ENCODE measurements around the gene CCDC74A.
"Not testable (repeated sequence)": the region's sequence is repeated elsewhere in the genome, so short reads cannot be mapped to it uniquely, and the experiment has no call there.

Gene CCDC74A

DNA sequence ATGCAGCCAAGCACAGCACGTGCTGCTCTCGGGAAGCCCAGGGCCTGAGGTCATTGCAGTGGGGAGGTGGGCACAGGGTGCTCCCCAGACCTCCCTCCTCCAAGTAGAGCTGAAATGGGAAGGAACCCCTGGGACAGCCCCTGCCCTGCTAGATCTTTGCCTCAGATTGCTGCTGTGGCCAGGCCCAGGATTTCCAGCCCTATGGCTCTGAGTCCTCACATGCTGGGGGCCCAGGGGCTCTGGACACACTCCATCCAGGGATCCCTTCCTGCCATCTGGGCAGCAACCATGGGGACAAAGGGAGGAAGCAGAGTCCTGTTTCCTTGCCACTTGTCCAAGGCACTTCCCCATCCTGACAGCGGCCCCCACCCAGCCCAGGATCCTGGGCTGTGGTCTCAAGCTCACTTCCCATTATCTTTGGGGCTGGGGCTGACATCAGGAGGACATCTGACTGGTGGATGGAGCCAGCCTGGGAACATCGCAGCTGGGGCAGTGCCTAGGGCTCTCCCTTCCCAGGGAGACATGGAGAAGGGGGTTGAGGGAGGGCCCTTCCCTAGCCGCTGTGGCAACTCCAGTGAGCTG, 2.3 kb downstream of the CCDC74A start:
- DNase-seq (ENCODE audit: low read depth), result not testable (repeated sequence)

DNA sequence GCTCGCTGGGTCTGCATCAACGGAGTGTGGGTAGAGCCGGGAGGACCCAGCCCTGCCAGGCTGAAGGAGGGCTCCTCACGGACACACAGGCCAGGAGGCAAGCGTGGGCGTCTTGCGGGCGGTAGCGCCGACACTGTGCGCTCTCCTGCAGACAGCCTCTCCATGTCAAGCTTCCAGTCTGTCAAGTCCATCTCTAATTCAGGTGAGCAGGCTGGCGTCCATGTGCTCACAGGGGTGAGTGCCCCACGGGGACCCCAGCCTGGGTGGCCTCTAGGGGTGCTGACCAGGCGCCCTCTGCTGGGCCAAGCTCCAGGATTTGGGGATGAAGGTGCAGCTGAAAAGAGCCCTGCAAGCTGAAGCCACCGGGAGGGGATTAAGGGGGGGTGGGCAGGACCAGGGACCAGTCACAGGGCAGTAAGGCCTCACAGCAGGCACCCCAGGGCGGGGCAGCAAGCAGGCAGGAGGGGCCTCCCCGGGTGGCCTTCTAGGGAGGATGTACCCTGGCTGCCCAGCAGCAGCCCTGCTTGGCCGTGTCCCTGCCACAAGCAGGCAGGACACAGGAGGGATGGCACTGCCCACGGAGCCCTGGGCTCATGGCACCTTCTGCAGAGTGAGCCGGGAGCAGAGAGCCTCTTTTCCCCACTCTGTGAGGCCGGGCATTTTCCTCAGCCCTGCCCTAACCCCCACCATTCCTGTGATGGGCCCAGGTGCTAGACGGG, 3.1 kb downstream of the CCDC74A start:
- DNase-seq (ENCODE audit: low read depth), result not testable (repeated sequence)

DNA sequence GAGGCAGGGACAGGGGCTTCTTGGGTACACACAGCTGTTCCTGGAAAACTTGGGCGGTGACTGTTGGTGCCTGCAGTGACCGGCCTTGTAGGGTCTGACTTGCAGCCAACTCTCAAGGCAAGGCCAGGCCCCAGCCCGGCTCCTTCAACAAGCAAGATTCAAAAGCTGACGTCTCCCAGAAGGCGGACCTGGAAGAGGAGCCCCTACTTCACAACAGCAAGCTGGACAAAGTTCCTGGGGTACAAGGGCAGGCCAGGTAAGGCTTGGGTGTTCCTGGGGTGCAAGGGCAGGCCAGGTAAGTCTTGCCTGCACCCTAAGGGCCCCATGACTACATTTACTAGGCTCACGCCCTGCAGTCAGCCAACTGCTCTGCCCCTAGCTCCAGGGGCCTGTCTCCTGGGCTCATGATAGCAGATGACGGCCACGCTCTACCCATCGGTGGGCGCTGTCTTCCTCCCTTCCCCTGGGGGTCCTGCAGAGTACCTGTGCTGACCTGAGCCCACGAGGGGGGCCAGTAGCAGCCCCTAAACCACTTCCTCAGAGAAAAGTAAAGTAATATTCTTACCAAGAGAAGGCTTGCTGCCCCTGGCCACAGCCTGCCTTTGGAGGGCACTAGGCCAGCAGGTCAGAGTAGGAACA, 4.0 kb downstream of the CCDC74A start:
- DNase-seq (ENCODE audit: low read depth), result not testable (repeated sequence)

DNA sequence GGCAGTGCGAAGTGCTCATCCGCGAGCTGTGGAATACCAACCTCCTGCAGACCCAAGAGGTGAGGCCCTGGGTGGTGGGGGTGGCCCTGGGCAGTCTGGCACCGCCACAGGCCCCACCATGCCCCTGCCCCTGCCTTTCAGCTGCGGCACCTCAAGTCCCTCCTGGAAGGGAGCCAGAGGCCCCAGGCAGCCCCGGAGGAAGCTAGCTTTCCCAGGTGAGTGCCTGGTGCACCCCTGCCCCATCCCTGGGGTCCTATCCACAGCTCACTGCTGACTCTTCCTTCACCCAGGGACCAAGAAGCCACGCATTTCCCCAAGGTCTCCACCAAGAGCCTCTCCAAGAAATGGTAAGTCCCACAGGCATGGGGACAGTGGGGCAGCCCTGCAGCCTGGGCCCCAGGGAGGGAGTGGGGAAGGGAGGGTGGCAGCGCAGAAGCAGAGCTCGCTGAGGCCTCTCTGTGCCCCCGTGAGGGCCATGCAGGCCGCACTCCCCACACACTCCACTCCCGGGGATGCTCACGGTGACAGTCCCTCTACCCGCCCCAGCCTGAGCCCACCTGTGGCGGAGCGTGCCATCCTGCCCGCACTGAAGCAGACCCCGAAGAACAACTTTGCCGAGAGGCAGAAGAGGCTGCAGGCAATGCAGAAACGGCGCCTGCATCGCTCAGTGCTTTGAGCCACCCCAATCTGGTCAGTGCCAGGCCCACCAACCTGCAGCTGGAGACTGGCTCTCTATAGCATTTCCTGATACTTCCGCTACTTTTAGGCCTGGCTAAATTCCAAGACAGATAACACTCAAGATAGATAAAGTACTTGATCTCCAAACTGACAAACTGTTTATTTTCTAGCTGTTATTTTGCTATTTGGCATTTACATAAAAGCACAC, 5.3 kb downstream of the CCDC74A start:
- DNase-seq (ENCODE audit: low read depth), result not testable (repeated sequence)

DNA sequence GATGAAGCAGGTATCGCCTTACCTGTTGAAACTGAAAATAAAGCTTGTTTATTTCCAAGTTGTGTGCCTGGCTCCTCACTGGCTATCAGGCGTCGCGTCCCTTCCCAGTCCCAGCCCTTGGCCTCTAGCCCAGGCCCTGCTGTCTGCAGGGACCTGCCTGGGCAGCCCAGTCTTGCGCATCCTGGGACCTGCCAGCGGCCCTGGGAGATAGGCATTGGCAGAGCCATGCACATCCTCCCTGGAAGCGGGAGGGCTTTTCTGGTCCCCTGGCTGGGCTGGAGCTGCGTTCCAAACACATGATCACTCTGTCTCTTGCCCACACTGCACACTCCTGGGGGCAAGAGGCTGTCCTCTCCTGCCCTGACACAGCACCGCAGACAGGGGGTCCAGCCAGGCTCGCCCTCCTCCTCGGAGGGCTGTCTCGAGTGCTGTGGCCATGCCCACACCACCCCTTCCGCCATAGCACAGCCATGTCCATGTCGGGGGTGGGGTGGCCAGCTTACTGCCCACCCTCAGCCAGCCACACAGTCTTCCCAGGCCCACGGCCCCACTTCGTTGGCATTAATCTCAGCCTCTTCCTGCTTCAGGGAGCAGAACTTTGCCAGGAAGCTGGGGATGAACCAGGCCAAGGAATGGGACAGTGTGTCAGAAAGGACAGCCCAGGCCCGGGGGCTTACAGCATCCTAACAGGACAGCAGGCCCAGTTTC, 6.1 kb downstream of the CCDC74A start:
- not testable (repeated sequence) for DNase-seq (ENCODE audit: low read depth)

DNA sequence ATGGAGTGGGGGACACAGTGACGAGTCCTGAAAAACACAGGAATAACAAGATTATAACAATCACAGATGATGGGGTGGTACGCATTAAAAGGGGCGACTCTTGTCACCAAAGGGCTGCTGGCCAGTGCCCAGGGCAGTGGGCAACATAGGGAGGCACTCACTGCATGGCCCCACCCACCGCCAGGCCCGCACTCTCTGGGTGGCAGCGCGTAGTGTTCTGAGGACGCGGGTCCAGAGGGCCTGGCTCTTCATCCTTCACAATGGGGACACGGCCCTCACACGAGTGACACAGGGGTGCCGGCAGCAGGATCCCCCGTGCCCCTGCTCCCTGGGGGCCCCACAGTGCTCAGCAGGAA, 6.6 kb downstream of the CCDC74A start:
- DNase-seq (ENCODE audit: low read depth), result not testable (repeated sequence)

DNA sequence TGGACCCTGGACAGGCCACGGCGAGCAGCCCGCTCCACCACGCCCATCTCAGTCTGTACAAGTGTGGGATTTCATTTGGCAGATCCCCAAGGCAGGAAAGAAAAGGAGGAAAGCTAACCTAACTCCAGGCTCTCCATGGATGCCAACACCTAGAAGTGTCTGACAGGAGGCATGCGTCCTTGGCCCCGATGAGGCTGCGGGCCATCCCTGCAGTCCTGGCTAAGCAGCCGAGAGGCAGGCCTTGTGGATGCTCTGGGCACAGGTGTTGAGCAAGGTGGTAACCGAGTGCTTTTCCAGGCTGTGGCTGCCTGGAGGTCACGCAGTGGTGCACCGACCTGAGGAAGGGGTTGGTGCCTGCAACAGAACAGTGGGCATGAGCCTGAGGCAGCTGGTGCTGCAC, 7.3 kb downstream of the CCDC74A start:
- not testable (repeated sequence) for DNase-seq (ENCODE audit: low read depth)

DNA sequence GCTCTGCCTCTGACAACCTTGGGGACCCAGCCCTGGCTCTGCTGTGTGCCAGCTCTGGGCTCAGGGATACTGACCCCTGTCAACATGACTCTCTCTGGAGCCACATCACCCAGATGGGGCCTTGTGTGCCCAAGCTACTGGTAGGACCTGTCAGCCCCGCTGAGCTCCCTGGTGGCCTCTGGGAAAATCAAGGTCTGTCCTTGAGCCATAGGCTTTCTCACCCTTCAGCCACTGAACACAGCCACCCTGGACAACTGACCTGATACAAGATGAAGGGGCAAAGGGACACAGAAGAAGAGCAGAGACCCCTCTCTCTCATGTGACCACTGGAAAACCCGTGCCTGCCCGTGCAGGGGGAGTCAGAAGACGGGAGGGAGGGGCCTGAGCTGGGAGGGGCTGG, 7.8 kb downstream of the CCDC74A start:
- no peak for DNase-seq (ENCODE audit: low read depth)

DNA sequence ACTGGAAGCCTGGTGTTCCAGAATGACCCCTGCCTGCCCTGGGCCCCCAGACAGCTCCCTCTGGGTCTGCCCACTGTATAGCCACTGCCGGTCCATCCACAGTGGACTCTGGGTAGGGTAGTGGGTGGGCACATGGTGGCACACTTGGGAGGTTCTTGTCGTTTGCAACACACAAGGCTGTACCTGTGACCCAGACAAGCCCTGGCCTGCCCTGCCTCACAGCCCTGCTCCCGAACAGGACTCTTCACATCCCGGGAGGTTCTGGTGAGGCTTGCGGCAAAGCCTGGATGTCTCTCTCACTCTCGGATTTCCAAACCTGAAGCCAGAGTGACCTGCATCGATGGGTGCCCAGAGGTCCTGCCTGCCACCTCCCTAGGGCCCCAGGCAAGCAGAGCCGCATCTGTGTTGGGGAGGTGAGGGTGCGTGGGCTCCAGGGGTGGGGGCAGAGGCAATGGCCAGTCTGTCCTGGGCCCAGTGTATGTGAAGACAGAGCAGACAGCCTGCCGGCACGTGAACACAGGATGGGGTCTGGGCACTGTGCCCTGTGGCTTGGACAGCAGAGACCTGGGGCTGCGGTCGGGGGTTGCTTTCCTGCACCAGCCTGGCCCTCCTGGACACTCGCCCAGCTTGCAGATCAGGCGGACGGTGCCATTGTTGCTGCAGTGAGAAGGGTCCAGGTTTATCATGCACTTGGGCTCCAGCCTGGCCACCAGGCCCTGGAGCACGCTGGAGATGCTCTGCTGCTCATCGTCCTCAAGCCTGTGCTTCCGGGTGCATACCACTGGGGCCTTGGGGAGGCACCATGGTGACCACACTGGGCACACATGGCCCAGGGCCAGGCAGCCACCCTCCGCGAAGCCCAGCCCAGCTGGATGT, 8.5 kb downstream of the CCDC74A start:
- not testable (repeated sequence) for DNase-seq (ENCODE audit: low read depth)

DNA sequence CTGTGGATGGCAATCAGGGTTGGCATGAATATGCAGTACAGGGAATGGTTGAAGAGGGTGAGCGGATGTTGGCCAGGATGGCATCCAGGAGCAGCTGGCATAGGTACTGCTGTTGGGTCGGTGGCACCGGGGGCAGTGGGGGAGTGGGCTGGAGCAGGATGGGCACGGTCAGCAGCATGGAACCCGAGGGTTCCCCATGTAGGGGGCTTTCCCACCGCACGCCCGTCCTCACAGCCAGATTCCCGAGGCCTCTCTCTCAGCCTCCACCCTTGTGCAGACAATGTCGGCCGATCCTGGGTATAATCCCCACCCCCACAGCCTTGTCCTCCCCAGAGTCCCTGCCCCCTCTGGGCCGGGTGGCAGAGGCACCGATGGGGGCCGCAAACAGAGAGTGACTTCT, 9.2 kb downstream of the CCDC74A start:
- not testable (repeated sequence) for DNase-seq (ENCODE audit: low read depth)

DNA sequence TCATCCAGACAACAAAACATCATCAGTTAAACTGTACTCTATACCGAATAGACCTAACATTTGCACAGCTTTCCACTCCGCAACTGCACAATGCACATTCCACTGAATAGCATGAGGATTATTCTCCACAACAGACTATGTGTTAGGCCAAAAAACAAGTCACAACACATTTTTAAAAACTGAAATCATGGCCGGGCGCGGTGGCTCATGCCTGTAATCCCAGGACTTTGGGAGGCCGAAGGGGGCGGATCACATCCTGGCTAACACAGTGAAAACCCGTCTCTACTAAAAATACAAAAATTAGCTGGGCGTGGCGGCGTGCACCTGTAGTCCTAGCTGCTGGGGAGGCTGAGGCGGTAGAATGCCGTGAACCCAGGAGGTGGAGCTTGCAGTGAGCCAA, 11.2 kb downstream of the CCDC74A start:
- not testable (repeated sequence) for DNase-seq (ENCODE audit: low read depth)

DNA sequence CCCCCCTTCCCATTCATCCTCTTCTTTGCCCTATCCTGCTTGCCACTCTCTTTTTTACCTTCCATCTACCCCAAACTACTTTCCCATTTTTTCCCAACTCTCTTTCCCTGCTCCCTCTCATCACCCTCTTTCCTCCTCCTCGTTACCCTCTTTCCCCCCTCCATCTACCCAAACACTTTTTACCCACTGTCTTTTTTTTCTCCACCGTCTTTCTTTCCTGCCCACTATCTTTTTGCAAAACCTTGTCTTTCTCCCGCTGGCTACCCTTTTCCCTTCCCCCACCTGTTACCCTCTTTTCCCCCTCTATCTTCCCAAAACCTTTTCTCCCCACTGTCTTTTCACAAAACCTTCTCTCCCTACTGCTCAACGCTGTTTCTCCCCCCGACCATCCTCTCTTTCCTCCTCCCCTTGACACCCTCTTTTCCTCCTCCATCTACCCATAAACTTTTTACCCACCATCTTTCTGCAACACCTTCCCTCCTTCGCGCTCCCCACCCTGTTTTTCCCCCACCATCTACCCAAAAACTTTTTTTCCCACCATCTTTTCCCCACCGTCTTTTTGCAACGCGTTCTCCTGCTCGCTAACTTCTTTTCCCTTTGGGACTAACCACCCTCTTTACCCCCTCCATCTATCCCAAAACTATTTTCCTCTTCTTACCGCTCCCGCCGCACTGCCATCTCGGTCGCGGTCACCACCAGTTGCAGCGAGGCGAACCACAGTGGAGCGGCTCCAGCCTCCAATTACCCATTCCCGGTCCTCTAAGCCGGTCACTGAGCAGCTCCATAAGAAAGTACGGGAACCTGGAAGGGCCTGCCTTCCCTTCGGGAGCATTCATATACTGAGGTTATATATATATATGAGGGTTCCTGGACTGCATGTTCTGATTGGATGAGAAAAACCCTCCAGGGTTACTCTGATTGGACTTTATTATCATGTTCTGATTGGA, 15.0 kb downstream of the CCDC74A start:
- DNase-seq (ENCODE audit: low read depth), result no peak

DNA sequence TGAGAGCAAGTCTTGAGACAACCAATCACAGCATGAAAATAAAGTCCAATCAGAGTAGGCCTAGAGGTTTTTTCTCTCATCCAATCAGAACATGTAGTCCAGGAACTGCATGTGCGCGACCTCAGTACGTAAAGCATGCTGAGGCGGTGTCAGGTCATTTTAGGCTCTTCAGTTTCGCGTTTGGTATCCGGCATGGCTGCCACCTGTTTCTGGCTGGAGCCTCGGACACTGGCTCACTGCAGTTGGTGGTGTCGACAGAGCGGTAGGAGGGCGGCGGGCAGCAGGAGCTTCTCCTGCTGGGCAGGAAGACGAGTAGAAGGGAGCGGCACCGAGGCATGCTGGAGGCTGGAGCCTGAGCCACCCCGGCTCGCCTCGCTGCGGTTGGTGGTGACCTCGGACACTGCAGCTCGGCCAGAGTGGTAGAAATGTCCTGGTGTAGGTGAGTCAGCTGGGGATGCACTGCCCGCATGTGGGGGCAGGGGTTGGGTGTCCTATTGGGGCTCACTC, 15.8 kb downstream of the CCDC74A start:
- no peak for DNase-seq (ENCODE audit: low read depth)

DNA sequence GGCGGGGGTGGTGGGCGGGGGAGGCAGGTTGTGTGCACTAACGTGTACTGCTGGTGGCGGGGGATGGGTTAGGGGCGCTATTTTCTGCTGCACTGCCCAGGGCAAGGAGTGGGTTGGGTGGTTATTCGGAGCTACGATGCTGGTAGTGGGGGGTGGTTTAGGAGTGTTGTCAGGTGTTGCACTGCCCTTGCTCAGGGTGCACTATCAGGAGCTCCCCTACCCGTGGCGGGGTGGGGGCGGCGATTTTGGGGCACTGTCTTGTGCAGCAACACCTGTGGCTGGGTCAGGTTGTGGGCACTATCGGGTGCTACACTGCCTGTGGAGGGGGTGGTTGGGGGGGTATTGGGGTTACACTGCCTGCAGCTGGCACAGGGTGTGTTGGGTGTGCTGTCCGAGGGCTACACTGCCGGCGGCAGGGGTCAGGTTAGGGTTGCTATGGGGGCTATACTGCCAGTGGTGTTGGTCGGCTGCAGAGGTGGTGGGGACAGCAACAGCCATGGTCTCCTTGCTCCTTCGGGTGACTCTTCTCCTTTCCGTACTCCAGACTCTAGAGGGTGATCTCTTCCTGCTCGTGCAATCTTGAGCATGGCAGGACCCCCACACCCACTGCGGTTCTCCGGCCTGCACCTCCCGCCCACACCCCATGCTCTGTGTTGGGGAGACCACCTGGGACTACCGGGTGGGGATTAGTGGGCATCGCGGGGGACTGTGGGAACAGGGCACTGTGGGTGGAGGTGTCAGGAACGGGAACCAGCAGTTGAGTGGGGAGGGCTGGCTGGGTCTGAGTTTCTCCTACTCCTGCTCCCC, 16.5 kb downstream of the CCDC74A start:
- DNase-seq (ENCODE audit: low read depth), result not testable (repeated sequence)

DNA sequence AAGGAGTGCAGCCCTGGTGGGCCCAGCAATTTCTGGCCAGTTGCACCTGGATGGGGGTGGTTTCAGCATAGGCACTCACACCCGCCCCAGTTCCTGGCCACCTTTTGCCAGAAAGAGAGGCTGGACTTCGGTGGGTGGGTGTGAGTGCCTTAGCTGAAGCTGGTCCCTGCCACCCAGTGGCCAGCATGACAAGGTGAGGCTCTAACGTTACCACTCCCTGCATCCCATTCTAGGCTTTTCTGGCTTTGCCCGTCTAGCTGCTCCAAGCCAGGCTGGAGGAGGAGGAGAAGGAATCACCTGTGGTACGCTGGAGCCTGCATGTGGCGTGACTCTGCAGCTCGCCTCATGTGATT, 17.1 kb downstream of the CCDC74A start:
- DNase-seq (ENCODE audit: low read depth), result not testable (repeated sequence)

DNA sequence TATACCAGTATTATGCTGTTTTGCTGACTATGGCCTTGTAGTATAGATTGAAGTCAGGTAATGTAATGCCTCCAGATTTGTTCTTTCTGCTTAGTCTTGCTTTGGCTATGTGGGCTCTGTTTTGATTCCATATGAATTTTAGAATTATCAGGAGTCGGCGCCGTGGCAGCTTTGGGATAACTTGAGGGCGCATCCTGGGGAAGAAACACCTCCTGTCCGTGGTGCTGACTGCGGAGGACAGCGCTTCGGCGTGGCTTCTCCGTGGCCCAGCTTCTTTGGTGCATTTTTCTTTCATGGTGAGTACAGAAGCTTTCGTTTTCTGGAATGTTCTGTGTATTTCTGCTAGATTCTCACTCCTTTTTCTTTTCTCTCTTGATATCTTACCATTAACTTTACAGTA, 25.2 kb downstream of the CCDC74A start:
- DNase-seq (ENCODE audit: low read depth), result no peak

DNA sequence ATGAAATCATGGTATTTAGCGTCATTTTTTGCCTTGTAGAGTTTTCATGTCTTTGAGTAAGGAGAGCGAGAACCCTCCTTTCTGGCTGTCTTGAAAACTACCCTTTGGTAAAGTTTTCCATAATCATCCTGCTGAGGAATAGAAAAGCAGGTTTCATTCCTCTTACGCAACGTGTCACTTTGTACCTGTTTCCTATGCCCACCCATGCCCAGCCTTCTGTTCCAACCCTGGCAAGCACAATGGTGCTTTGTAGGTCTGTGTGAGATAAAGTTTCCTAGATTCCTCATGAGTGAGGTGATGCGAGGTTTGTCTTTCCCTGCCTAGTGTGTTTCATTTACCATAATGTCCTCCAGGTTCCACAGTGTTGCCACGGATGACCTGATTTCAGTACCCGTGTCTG, 29.3 kb downstream of the CCDC74A start:
- no peak for DNase-seq (ENCODE audit: low read depth)

DNA sequence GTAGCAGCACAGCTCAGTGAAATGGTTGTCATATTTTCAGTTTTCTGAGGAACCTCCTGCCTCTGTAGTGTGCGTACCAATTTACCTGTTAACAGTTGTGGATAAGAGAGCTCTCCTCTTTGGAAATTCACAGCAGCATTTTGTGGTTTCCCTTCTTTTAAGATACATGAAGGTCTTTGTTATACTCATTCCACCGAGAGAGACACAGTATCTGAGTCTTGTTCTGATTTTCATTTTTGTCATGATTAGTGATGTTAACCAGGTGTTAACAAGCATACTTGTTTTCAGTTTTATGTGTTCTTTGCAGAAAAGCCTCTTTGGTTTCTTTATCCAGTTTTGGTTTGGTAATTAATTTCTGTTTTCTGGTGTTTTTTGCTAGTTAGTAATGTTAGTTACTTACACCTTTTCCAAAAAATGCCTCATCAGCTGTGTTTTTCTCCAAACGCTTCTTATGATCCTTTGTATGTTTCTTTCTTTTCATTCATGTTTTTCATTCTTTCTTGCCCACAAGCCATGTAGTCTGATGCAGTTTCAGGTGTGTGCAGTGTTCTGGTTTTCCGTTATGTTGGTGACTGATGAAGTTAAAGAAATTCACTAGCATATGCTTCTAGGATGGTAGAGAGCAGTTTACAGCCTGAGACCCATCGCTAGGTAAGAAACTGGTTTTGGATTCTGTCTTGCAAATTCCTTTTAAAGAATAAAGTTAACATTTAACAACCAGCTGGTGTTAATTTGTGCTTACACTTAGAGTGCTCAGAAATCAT, 30.1 kb downstream of the CCDC74A start:
- DNase-seq (ENCODE audit: low read depth), result no peak

Data from stimulated activated CD8-positive, alpha-beta memory T cell treated with anti-CD3 and anti-CD28 coated beads, Interleukin-12 subunit alpha, Interleukin-12 subunit beta, amount 100 ng/mL, for 4 hours (primary cell).